ENCODE data around the gene POLE4.

DNA sequence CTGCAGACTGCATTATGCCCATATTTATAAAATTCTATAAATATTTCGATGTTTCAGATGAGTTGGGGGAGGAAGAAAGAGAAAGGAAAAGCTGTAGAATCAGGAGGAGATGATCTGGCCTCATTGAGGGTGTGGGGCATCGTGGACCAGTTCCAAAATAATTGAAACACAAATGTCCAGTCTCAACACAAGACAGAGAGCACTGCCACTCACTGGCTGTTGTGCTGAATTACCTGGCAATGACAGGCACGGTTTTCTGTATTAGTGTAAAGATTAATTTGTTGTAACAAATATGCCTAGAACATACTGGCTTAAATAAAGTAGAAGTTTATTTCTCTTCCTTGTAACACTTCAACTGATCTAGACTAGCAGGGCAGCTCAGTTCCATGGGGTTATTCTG, 24.1 kb downstream of the POLE4 start:
- TF ChIP-seq, protein P1, sequence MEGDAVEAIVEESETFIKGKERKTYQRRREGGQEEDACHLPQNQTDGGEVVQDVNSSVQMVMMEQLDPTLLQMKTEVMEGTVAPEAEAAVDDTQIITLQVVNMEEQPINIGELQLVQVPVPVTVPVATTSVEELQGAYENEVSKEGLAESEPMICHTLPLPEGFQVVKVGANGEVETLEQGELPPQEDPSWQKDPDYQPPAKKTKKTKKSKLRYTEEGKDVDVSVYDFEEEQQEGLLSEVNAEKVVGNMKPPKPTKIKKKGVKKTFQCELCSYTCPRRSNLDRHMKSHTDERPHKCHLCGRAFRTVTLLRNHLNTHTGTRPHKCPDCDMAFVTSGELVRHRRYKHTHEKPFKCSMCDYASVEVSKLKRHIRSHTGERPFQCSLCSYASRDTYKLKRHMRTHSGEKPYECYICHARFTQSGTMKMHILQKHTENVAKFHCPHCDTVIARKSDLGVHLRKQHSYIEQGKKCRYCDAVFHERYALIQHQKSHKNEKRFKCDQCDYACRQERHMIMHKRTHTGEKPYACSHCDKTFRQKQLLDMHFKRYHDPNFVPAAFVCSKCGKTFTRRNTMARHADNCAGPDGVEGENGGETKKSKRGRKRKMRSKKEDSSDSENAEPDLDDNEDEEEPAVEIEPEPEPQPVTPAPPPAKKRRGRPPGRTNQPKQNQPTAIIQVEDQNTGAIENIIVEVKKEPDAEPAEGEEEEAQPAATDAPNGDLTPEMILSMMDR (IDR thresholded peaks at IDR 0.05): no peak
- no peak for TF ChIP-seq POLR2A (IDR thresholded peaks at IDR 0.05)

Data from transverse colon (tissue), 3 donors.